ENCODE measurements around the gene RNF133.

GRCh38 chr7:122738947-122739346, 40.0 kb upstream of the RNF133 start:
- TF ChIP-seq CTCF (IDR thresholded peaks at IDR 0.05), result no peak
- TF ChIP-seq POLR2A (IDR thresholded peaks at IDR 0.05), result no peak
- no peak for TF ChIP-seq POLR2AphosphoS5 (IDR thresholded peaks at IDR 0.05)
